Measurements from ENCODE around the gene GDF2.

Gene GDF2

DNA sequence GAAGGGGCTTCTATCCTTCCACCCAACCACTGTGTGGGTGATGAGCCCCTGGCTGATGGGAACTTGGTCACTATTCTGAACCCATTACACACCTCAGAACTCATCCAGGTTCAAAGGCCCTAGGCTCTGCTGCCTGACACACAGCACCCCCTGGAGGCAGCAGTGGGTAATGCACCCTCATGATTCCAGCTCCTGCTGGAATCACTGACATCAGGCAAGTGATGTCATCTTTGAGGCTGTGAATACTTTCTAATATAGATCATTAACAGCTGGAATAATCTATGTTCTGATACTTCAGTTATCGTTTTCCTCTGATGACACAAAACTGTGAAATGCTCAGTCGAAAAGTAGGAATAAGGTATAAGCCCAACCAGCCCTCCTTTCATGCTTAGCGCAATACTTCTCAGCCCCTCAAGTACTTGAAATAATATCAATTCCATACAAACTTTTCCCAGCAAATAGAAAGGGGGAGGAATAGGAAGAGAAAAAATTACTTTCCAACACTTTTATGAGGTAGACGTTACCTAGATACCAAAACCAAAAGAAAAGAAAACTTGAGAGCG lies 18.4 kb downstream of the GDF2 start:
- in situ Hi-C loops (cut with HindIII; ENCODE audit: low pct_ligation_motif_present, low pct_unique_long_range_greater_than_20kb, low sequenced_read_pairs) = no loop called here
- DNase-seq = peak; percentile 63

DNA sequence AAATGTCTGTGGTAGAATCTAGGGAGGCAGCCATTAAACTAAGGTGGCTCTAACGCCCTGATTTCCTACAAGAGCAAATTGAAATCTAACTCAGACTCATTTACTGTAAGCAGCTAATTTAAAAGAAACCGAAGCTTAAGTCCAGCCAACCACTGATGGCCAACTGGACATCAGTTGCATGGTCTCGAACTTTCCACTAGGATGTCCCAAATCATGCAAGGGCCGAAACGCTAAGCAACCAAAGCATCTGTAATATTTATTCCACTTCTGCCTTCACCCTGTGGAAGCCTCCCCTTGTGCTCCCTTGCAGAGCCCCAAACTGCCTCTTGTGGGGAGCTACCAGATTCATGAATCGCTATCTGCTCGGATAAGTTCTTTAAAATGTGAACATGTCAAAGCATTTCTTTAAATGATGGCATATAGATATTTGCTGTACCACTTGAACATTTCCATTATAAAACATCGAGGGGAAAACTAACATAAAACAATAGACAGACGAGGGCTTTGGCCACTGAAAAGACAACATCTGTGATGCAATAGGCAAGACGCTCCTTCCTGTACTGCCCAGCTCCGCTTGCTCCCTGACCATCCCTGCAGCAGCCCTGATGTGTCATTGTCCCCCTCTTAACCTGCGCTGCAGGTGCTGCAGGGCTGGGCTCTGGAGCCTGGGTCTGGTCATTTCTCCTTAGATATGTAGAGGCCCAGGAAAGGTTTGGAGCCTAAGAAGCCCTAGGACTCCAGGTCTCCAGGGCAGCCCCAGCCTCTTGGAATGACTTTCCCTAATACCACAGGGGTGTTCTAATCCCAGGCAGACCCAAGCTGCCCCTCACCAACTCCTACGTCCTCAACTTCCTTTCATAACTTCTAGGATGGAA lies 23.0 kb downstream of the GDF2 start:
- in situ Hi-C loops (cut with HindIII; ENCODE audit: low pct_ligation_motif_present, low pct_unique_long_range_greater_than_20kb, low sequenced_read_pairs) = no loop called here
- DNase-seq = no peak

- in situ Hi-C loops (cut with HindIII; ENCODE audit: low pct_ligation_motif_present, low pct_unique_long_range_greater_than_20kb, low sequenced_read_pairs) = no loop called here
- no peak for DNase-seq
Observed at GRCh38 chr10:47346581-47347302, 24.5 kb downstream of the GDF2 start.

DNA sequence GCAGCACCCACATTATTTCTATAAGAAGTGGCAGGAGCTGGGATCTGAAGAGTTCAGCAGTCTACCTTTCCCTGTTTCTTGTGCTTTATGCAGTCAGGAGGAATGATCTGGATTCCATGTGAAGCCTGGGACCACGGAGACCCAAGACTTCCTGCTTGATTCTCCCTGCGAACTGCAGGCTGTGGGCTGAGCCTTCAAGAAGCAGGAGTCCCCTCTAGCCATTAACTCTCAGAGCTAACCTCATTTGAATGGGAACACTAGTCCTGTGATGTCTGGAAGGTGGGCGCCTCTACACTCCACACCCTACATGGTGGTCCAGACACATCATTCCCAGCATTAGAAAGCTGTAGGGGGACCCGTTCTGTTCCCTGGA lies 25.0 kb downstream of the GDF2 start:
- in situ Hi-C loops (cut with HindIII; ENCODE audit: low pct_ligation_motif_present, low pct_unique_long_range_greater_than_20kb, low sequenced_read_pairs) = no loop called here

DNA sequence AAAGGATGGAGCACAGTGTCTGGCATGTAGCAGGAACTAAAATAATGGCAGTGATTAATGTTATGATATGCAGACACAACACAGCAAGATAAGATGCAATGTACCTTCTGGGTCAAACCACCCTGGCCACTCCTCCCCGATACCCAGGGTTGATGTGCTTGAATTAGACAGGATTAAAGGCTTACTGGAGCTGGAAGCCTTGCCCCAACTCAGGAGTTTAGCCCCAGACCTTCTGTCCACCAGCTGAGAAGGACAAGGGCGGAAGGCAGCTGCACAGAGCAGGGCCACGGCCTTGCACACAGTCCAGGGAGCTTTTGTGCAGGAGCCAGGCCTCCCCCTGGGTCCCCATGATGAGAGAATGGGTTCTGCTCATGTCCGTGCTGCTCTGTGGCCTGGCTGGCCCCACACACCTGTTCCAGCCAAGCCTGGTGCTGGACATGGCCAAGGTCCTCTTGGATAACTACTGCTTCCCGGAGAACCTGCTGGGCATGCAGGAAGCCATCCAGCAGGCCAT lies 25.9 kb downstream of the GDF2 start, which contains the start of gene RBP3:
TSS of gene RBP3 (plus strand) at position 226 of the 514 bp plus-strand sequence. CDS start at position 348, 122 bp downstream.
- no peak for DNase-seq
- in situ Hi-C loops (cut with HindIII; ENCODE audit: low pct_ligation_motif_present, low pct_unique_long_range_greater_than_20kb, low sequenced_read_pairs) = no loop called here

More for the DNA sequence above, 25.0 kb downstream of the GDF2 start:
- no peak for DNase-seq

- in situ Hi-C loops (cut with HindIII; ENCODE audit: low pct_ligation_motif_present, low pct_unique_long_range_greater_than_20kb, low sequenced_read_pairs) = no loop called here
- no peak for DNase-seq
Observed at GRCh38 chr10:47348661-47349470, 26.6 kb downstream of the GDF2 start.

GRCh38 chr10:47349516-47349915 lies 27.3 kb downstream of the GDF2 start:
- no peak for DNase-seq
- in situ Hi-C loops (cut with HindIII; ENCODE audit: low pct_ligation_motif_present, low pct_unique_long_range_greater_than_20kb, low sequenced_read_pairs) = no loop called here

DNA sequence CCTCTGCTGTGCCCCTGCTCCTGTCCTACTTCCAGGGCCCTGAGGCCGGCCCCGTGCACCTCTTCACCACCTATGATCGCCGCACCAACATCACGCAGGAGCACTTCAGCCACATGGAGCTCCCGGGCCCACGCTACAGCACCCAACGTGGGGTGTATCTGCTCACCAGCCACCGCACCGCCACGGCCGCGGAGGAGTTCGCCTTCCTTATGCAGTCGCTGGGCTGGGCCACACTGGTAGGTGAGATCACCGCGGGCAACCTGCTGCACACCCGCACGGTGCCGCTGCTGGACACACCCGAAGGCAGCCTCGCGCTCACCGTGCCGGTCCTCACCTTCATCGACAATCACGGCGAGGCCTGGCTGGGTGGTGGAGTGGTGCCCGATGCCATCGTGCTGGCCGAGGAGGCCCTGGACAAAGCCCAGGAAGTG lies 27.7 kb downstream of the GDF2 start:
- in situ Hi-C loops (cut with HindIII; ENCODE audit: low pct_ligation_motif_present, low pct_unique_long_range_greater_than_20kb, low sequenced_read_pairs) = no loop called here
- no peak for DNase-seq

DNA sequence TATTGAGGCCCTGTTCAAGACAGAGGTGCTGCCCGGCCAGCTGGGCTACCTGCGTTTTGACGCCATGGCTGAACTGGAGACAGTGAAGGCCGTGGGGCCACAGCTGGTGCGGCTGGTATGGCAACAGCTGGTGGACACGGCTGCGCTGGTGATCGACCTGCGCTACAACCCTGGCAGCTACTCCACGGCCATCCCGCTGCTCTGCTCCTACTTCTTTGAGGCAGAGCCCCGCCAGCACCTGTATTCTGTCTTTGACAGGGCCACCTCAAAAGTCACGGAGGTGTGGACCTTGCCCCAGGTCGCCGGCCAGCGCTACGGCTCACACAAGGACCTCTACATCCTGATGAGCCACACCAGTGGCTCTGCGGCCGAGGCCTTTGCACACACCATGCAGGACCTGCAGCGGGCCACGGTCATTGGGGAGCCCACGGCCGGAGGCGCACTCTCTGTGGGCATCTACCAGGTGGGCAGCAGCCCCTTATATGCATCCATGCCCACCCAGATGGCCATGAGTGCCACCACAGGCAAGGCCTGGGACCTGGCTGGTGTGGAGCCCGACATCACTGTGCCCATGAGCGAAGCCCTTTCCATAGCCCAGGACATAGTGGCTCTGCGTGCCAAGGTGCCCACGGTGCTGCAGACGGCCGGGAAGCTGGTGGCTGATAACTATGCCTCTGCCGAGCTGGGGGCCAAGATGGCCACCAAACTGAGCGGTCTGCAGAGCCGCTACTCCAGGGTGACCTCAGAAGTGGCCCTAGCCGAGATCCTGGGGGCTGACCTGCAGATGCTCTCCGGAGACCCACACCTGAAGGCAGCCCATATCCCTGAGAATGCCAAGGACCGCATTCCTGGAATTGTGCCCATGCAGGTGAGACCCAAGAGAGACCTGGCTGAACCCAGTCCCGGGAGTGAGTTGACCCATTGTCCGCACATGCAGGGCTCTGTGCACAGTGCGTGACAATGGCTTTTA lies 28.7 kb downstream of the GDF2 start:
- in situ Hi-C loops (cut with HindIII; ENCODE audit: low pct_ligation_motif_present, low pct_unique_long_range_greater_than_20kb, low sequenced_read_pairs) = no loop called here
- DNase-seq = no peak

DNA sequence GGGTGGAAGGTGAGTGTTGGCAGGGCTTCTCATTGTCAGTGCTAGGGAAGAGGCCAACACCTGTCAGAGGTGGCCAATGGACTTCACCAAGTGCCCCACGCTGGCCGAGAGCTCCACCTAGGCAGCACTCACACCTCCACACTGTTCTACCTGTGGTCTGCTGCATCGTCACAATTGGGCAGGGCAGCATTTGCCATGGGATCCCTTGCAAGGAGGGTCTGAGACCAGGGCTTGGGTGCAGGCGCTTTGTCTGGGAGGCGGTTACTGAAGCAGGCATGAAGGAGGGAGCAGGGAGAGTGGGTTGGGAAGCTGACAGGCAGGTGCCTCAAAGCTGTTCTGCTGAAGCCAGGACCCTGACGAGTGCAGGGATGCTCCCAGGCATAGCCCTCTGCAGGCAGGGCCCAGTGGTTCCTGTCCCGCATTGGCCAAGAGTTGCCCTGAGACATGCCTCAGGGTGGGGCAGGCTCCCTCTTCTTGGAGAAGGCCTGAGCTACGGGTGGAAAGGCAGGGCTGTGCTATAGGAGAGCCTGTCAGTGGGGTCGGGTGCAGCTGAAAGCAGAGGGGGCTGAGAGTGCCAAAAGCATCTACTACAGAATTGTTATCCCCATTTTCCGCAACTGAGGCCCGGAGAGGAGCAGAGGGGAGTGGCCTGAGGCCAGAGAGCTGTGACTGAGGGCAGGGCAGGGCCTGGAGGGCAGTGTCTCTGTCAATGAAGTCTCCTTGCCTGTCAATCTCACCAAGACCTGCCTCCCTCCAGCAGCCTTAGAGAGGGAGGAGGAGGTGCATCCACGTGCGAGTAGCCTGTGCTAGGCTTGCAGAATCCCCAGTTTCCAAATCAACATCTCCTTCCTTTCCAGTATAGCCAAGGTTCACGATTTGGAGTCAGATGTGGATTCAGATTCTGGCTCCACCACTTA lies 29.9 kb downstream of the GDF2 start:
- no peak for DNase-seq
- in situ Hi-C loops (cut with HindIII; ENCODE audit: low pct_ligation_motif_present, low pct_unique_long_range_greater_than_20kb, low sequenced_read_pairs) = no loop called here

- DNase-seq = no peak
- in situ Hi-C loops (cut with HindIII; ENCODE audit: low pct_ligation_motif_present, low pct_unique_long_range_greater_than_20kb, low sequenced_read_pairs) = no loop called here
Observed at GRCh38 chr10:47353351-47353750, 31.1 kb downstream of the GDF2 start.

GRCh38 chr10:47354165-47354564 lies 31.9 kb downstream of the GDF2 start:
- in situ Hi-C loops (cut with HindIII; ENCODE audit: low pct_ligation_motif_present, low pct_unique_long_range_greater_than_20kb, low sequenced_read_pairs) = no loop called here
- DNase-seq = peak; percentile 36

DNA sequence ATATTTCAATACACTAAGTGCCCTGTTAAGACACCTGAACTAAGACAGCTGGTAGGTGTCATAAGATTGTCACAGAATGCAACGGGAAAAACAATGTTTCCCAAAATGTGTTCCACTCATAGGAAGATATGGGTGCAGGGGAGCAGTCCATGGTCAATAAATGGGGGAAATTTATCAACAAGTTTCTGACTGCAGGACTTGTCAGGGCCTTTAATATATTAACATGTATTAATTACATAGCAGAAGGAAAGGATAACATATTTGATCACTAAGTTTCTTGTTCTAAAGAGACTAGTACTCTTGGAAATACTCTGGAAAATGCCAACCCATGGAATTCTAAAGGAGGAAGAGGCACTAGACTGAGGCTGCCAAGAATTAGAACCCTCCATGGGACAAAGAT lies 32.6 kb downstream of the GDF2 start:
- DNase-seq = no peak
- in situ Hi-C loops (cut with HindIII; ENCODE audit: low pct_ligation_motif_present, low pct_unique_long_range_greater_than_20kb, low sequenced_read_pairs) = no loop called here

- in situ Hi-C loops (cut with HindIII; ENCODE audit: low pct_ligation_motif_present, low pct_unique_long_range_greater_than_20kb, low sequenced_read_pairs) = no loop called here
- no peak for DNase-seq
Observed at GRCh38 chr10:47356708-47357107, 34.5 kb downstream of the GDF2 start.

GRCh38 chr10:47357131-47357582 lies 34.9 kb downstream of the GDF2 start:
- in situ Hi-C loops (cut with HindIII; ENCODE audit: low pct_ligation_motif_present, low pct_unique_long_range_greater_than_20kb, low sequenced_read_pairs) = no loop called here
- DNase-seq = no peak

- in situ Hi-C loops (cut with HindIII; ENCODE audit: low pct_ligation_motif_present, low pct_unique_long_range_greater_than_20kb, low sequenced_read_pairs) = no loop called here
- DNase-seq = no peak
Observed at GRCh38 chr10:47357911-47358310, 35.7 kb downstream of the GDF2 start.

Data from ACHN (cell line).